ENCODE measurements around the gene GALNTL6.

DNA sequence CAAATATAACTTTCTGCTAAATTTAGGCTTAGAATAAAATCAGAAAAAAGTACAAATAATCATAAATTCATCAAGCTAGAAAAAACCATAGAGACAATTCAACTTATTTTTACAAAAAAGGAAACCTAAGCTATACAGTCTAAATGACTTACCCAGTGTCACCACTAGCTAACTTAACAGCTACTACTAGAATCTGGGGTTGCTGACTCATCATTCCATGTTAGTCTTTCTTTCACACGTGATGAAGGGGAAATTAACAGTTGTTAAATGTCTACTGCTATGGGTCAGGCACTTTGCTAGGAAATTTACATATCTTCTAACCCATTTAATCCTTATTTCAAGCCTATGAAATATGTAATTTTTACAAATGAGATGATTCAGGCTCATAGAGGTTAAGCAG is 1006.1 kb downstream of the GALNTL6 start:
- TF ChIP-seq, protein P1, sequence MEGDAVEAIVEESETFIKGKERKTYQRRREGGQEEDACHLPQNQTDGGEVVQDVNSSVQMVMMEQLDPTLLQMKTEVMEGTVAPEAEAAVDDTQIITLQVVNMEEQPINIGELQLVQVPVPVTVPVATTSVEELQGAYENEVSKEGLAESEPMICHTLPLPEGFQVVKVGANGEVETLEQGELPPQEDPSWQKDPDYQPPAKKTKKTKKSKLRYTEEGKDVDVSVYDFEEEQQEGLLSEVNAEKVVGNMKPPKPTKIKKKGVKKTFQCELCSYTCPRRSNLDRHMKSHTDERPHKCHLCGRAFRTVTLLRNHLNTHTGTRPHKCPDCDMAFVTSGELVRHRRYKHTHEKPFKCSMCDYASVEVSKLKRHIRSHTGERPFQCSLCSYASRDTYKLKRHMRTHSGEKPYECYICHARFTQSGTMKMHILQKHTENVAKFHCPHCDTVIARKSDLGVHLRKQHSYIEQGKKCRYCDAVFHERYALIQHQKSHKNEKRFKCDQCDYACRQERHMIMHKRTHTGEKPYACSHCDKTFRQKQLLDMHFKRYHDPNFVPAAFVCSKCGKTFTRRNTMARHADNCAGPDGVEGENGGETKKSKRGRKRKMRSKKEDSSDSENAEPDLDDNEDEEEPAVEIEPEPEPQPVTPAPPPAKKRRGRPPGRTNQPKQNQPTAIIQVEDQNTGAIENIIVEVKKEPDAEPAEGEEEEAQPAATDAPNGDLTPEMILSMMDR (IDR thresholded peaks at IDR 0.05), result no peak
- TF ChIP-seq POLR2A (IDR thresholded peaks at IDR 0.05), result no peak
